Skin of body (tissue), 2 donors: Measurements from ENCODE around the gene SOX13. TPM values are rescaled to one million over a fixed set of nuclear protein-coding genes. Genes with fewer than 3 reads are reported as not detected.
A peak's percentile ranks its signal among the peaks of the same experiment; 100 is the strongest.

Experiments used
- DNase-seq: peaks from one replicate; lab custom pipeline; 2025; lab: John Stamatoyannopoulos, UW
- total RNA-seq: library from RNA; depleted of rRNA; stranded (reverse); fragments of >200 nt; gene quantifications from one replicate; pipeline ENCODE4 v1.2.3, GENCODE V29; 2014

SOX13 gene
- total RNA-seq, 1 donor from 2014 or later: 8.6 TPM

- no peak for DNase-seq
Measured at GRCh38 chr1:204062106-204062505, 10.8 kb upstream of the SOX13 start.

DNA sequence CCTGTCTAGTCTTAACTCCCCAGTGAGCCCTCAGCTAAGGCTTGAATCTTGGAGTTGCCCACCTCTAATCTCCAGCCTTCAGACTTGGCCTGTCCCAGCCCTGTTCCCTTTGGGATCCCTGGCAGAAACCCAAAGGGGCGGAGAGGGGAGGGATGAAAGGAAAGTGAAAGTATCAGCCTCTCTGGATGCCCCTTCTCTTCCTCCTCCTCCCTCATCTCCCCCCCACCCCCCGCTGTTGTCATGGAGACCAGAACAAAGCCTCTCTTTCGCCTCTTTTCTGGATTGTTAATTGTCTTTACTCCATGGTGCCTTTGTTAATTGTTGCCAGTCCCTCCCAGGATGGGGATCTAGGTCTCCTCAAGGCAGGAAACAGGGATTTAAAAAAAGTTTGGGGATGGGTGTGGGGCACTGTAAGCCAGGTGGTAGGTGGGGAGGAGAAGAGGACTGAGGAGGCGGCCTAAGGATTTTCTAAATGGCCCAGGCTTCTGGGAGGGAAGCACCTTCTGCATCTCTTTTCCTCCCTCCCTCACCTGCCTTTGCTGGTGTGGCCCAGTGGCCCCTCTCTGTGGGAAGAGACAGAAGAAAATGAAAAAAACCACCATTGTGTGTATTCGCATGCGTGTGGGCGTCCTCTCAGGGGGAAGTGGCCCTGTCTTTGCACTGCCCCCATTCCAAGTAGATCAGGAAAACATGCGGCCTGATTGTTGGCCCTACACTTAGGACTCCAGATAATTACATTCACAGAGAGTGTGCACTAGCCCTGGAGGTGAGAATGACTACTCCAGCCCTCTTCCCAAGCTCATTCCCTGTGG is 7.5 kb upstream of the SOX13 start:
- peak; percentile 15 for DNase-seq

DNA sequence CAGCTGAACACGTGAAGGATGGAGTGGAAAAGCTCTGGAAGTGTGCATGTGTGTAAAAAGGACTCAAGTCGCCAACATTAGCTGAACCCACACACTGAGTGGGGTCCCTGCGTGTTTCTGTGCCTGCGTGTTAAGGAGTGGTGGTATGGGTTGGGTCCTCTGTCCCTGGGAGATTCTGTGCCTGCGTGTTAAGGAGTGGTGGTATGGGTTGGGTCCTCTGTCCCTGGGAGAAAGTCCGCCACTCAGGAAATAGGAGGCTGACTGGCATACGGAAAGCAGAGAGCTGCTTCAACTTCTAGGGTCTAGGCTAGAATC is 7.0 kb upstream of the SOX13 start:
- DNase-seq: no peak

- DNase-seq: no peak
Measured at GRCh38 chr1:204067935-204068334, 5.0 kb upstream of the SOX13 start.

- DNase-seq: no peak
Measured at GRCh38 chr1:204069887-204070286, 3.0 kb upstream of the SOX13 start.

- DNase-seq: no peak
Measured at GRCh38 chr1:204070895-204071294, 2.0 kb upstream of the SOX13 start.

DNA sequence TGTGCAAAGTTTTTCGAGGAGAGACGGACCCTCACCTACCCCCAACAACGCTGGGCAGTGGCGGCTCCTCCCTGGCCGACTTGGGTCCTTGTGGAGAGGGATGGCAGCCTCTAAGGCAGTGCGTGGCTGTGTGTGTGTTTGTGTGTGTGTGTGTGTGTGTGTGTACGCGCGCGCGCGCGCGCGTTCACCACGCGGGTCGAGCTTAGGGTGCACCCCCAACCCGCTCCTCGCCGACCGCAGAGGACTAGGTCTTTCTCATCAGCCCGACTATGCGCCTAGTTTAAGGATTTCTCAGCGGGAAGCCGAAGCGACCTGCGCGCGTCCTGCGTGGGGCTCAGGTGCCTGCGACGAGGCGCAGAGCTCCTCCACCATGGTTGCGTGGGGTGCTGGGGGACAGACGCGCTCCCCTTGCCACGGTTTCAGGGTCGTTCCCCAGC is 940 bp downstream of the SOX13 start:
- no peak for DNase-seq

- DNase-seq: no peak
Measured at GRCh38 chr1:204074274-204075138, 1.6 kb downstream of the SOX13 start.

DNA sequence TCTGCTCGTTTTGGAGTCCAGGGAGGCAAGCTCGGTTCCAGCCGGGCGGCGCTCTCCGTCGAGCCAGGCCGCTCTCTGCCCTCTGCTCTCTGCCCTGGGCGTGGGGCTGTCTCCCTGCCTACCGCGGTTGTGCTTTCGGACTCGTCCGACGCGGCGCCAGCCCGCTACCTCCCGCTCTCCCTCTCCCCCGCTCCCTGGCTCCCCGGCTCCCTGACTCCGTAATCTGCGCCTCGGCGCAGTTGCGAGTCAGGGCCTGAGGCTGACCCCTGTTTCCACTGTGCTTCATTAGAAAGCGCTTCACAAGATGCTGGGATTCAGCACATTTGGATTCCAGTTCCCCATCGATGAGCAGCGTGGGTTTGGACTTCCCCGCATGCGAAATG is 2.2 kb downstream of the SOX13 start:
- DNase-seq: no peak

GRCh38 chr1:204075890-204076846 is 3.3 kb downstream of the SOX13 start:
- DNase-seq: no peak

DNA sequence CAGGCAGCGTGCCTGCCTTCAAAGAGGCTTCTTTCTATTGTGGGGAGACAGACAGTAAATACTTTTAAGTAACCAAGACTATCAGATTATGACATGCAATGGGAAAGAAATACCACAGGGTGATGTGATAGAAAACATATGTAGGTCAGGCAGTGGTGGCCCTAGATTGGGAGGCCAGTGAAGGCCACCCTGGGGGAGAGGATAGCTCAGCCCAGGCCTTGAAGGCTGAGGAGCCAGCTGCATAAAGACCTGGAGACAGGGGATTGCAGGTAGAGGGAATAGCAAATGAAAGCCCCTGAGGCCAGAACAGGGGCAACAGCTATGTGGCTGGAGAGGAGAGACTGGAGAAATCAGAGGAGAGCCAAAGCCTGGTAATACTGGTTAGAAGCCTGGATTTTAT is 4.0 kb downstream of the SOX13 start:
- DNase-seq: no peak

- no peak for DNase-seq
Measured at GRCh38 chr1:204077979-204078696, 5.2 kb downstream of the SOX13 start.

DNA sequence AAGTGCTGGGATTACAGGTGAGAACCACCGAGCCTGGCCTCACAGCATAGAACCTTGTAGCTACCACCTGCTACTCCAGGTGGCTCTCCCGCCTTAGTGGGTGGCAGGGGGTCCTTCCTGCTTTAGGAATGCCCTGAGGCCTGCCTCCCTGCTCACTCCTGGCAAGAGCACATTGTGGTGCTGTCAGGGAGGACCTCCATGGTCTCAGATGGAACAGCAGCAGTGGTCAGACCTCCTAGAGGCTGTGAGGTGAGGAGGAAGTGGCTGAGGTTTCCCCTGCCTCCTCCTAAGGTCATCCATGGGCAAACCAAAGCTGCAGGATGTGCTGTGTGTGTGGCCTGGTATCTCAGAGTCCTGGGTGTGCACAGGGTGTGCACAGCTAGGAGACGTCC is 6.7 kb downstream of the SOX13 start:
- no peak for DNase-seq

DNA sequence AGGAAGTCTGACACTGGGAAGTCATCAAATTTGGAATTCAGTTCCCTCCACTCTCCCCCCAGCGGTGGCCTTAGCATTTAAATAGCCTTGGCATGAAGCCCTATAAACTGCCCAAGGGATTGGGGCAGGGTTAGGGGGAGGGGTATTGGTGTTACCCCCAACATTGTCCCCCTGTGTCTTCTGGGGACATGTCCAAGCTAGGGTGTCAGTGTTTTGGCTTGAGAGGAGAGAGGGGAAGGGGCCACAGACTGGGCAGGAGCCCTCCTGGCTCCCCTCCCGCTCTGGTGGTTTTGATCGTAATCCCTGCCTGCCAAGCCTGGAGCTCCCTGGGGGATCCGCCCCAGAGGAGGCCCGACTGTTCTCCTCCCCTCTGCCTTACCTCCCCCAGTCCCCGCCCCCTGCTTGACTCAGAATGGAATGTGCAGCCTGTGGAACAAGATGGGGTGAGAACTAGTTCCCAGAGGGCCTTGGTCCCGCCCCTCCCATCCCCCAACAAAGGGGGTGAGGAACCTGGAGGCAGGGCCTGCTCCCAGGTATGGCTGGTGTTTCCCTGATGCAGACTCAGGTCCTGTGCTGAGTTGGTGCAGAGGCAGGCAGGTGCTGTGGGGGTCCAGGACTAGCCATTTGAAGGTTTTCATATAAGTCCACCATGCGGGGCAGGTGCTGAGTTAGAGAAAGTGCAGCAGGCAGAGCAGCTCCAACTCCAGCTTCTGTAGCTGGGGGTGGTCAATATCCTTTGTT is 7.4 kb downstream of the SOX13 start:
- DNase-seq: no peak

DNA sequence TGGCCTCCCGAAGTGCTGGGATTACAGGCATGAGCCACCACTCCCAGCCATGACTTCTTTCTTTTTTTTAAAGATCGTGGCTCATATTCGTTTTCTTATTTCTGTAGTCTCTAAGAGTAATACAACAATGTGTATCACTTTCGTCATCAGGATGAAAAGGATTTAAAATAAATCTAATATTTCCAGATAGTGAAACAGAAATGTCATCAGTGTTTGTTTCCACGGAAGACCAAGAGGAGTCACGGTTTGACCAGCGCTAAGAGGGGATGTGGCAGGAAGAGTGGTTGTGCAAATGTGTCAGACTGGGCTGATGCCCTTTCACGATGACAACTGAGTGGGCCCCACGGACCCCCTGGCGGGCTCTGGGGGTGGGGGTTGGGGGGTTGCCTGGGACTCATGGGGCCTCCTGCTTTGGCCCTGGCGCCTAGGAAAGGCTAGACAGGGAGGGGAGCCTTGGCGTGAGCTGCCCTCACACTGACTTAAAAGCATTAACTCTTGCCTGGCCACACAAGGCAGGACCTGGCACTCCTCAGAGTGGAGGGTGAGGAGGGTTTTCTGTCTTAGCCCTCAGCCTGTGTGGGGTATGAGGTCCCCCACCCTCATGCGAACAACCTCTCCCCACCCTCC is 8.4 kb downstream of the SOX13 start:
- no peak for DNase-seq

- no peak for DNase-seq
Measured at GRCh38 chr1:204081791-204082513, 9.0 kb downstream of the SOX13 start.

- DNase-seq: no peak
Measured at GRCh38 chr1:204083491-204083890, 10.6 kb downstream of the SOX13 start.

DNA sequence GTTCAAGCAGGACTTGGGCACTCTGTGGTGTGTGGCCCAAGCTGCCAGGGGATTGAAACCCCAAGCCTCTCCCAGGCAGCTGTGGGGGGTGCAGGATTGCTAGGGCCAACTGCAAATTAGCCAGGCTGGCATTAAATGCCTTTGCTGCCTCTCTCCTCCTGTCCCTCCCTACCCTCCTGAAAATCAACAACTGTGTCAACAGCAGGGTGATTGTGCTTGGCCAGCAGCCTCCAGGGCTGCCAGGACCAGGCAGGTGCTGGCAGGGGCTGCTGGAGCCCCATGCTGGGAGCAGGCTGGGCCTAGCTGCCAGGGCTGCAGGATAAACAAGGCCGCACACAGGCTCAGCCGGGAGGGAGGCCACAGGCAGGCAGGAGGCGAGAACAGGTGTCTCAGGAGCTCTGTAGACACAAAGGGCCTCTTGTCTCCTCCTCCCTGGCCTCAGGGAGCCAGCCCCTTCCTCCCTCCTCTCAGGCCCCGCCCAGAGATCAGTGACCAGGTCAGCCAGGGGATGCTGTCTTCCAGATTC is 11.4 kb downstream of the SOX13 start:
- no peak for DNase-seq

GRCh38 chr1:204085876-204086275 is 13.0 kb downstream of the SOX13 start:
- no peak for DNase-seq
